H1 (cell line): ENCODE data around the gene NETO2. TPM values are rescaled to one million over a fixed set of nuclear protein-coding genes. Genes with fewer than 3 reads are reported as not detected.

Experiments used
- CTCF ChIA-PET: fragments of 300-600 bp; sonication (Branson Sonifier 250); formaldehyde crosslinking; loops from one replicate; lab custom pipeline; 2021; ENCODE audit not compliant: partially characterized antibody; lab: Charles Lee
- POLR2A ChIA-PET: fragments of 300-600 bp; sonication (Branson Sonifier 250); formaldehyde crosslinking; loops from one replicate; lab custom pipeline; 2021; ENCODE audit warnings: inconsistent platforms; ENCODE audit not compliant: partially characterized antibody; lab: Charles Lee
- DNase-seq, 2 experiments: peaks; one replicate each; pipeline versions ENCODE4 v3.0.0 to v3.0.0-alpha.2; 2010 to 2022; ENCODE audit warnings: low spot score in 2 of 2, low read depth in 1 of 2, mixed read lengths in 1 of 2
- FAIRE-seq: peaks from 2 replicates; lab custom pipeline; 2011; peaks lifted over from hg19 to GRCh38; lab: Jason Lieb, UNC
- H2AFZ ChIP-seq: 2 replicates; pipeline ENCODE4 v1.8.1; 2012; ENCODE audit warnings: low read length, inconsistent platforms
- H2AK5ac ChIP-seq: 2 replicates; pipeline ENCODE4 v1.6.1; 2013; ENCODE audit warnings: low read depth, low read length
- H2BK120ac ChIP-seq: replicated peaks from 2 replicates; pipeline ENCODE3; 2013; ENCODE audit warnings: low read depth, low read length, inconsistent platforms
- H2BK12ac ChIP-seq: 2 replicates; pipeline ENCODE4 v1.6.1; 2013; ENCODE audit warnings: low read depth, low read length
- H2BK15ac ChIP-seq: 2 replicates; pipeline ENCODE4 v1.6.1; 2013; ENCODE audit warnings: low read length
- H2BK20ac ChIP-seq: 2 replicates; pipeline ENCODE4 v1.6.1; 2013; ENCODE audit warnings: low read length
- H2BK5ac ChIP-seq: 2 replicates; pipeline ENCODE4 v1.6.1; 2013; ENCODE audit warnings: low read depth, low read length
- H3K14ac ChIP-seq: 2 replicates; pipeline ENCODE4 v1.6.1; 2013; ENCODE audit warnings: inconsistent platforms; ENCODE audit not compliant: insufficient read length
- H3K18ac ChIP-seq: 2 replicates; pipeline ENCODE4 v1.6.1; 2013; ENCODE audit warnings: low read length; ENCODE audit errors: extremely low read depth
- H3K23ac ChIP-seq: 2 replicates; pipeline ENCODE4 v1.6.1; 2013; ENCODE audit warnings: inconsistent platforms; ENCODE audit not compliant: insufficient read length
- H3K23me2 ChIP-seq: 2 replicates; pipeline ENCODE4 v1.6.1; 2013; ENCODE audit warnings: low read depth, low read length
- H3K27ac ChIP-seq: 2 replicates; pipeline ENCODE4 v1.6.1; 2011; ENCODE audit warnings: low read depth, low read length, inconsistent platforms
- H3K27me3 ChIP-seq, 4 experiments: replicated peaks in 1 of 4; 1 replicate in 1 of 4; 2 replicates in 3 of 4; pipeline versions ENCODE4 v1.6.1 to v1.8.1; 2011 to 2013; ENCODE audit warnings: low read length in 3 of 4, mild to moderate bottlenecking in 3 of 4, inconsistent platforms in 2 of 4, mixed read lengths in 2 of 4, moderate library complexity in 1 of 4; ENCODE audit not compliant: control insufficient read depth in 3 of 4, insufficient read depth in 3 of 4; ENCODE audit errors: extremely low read depth in 1 of 4
- H3K36me3 ChIP-seq, 4 experiments: 2 replicates each; pipeline versions ENCODE4 v1.6.1 to v1.8.1; 2011 to 2013; ENCODE audit warnings: mild to moderate bottlenecking in 4 of 4, low read length in 3 of 4, moderate library complexity in 2 of 4, control low read depth in 1 of 4, inconsistent platforms in 1 of 4; ENCODE audit not compliant: insufficient read depth in 4 of 4, control insufficient read depth in 2 of 4
- H3K4ac ChIP-seq: replicated peaks from 2 replicates; pipeline ENCODE3; 2013; ENCODE audit warnings: low read length, low read depth, mixed read lengths, inconsistent platforms; ENCODE audit not compliant: insufficient read length
- H3K4me1 ChIP-seq, 4 experiments: replicated peaks in 1 of 4; 1 replicate in 1 of 4; 2 replicates in 3 of 4; pipeline versions ENCODE4 v1.6.1 to v1.8.1; 2011 to 2013; ENCODE audit warnings: low read length in 3 of 4, inconsistent platforms in 2 of 4, mixed read lengths in 1 of 4; ENCODE audit not compliant: insufficient read depth in 4 of 4, control insufficient read depth in 3 of 4
- H3K4me2 ChIP-seq, 2 experiments: 2 replicates each; pipeline versions ENCODE4 v1.6.1 to v1.8.1; 2011 to 2013; ENCODE audit warnings: low read depth in 2 of 2, low read length in 2 of 2, control low read depth in 1 of 2, inconsistent platforms in 1 of 2, mild to moderate bottlenecking in 1 of 2; ENCODE audit not compliant: insufficient read depth in 1 of 2
- H3K4me3 ChIP-seq, 4 experiments: fragments of 200-600, 300-600 bp in 1 of 4; sonication (generic), shearing (Covaris generic), sonication (Bioruptor Twin) in 1 of 4; 2 replicates each; pipeline versions ENCODE4 v1.5.1 to v1.8.1; 2011 to 2016; ENCODE audit warnings: low read length in 4 of 4, low read depth in 3 of 4, control low read depth in 2 of 4, inconsistent platforms in 2 of 4, mild to moderate bottlenecking in 2 of 4, mixed read lengths in 1 of 4, moderate library complexity in 1 of 4; ENCODE audit not compliant: insufficient read depth in 2 of 4; ENCODE audit errors: extremely low read depth in 1 of 4
- H3K56ac ChIP-seq: replicated peaks from 2 replicates; pipeline ENCODE3; 2013; ENCODE audit warnings: low read depth, mild to moderate bottlenecking, mixed read lengths, low read length, inconsistent platforms; ENCODE audit not compliant: insufficient read length
- H3K79me1 ChIP-seq: 2 replicates; pipeline ENCODE4 v1.6.1; 2013; ENCODE audit warnings: low read depth, low read length, control low read depth
- H3K79me2 ChIP-seq, 2 experiments: 2 replicates each; pipeline versions ENCODE4 v1.6.1 to v1.8.1; 2012 to 2013; ENCODE audit warnings: low read length in 2 of 2, mild to moderate bottlenecking in 2 of 2, inconsistent platforms in 1 of 2; ENCODE audit not compliant: insufficient read depth in 2 of 2, control insufficient read depth in 1 of 2
- H3K9ac ChIP-seq, 4 experiments: replicated peaks in 1 of 4; 1 replicate in 1 of 4; 2 replicates in 3 of 4; pipeline versions ENCODE4 v1.6.1 to v1.8.1; 2011 to 2013; ENCODE audit warnings: low read depth in 3 of 4, low read length in 3 of 4, control low read depth in 2 of 4, mild to moderate bottlenecking in 2 of 4, moderate library complexity in 2 of 4, inconsistent platforms in 1 of 4; ENCODE audit errors: extremely low read depth in 1 of 4
- H3K9me3 ChIP-seq, 2 experiments: 2 replicates each; pipeline versions ENCODE4 v1.6.1 to v1.8.1; 2012 to 2013; ENCODE audit warnings: mild to moderate bottlenecking in 2 of 2, moderate library complexity in 2 of 2, control low read depth in 1 of 2, inconsistent platforms in 1 of 2, low read depth in 1 of 2, low read length in 1 of 2, mixed read lengths in 1 of 2; ENCODE audit not compliant: insufficient read depth in 2 of 2
- H4K20me1 ChIP-seq, 2 experiments: replicated peaks in 1 of 2; 2 replicates each; pipeline versions ENCODE3 to v1.8.1; 2011 to 2013; ENCODE audit warnings: inconsistent platforms in 2 of 2, low read length in 2 of 2, mild to moderate bottlenecking in 1 of 2; ENCODE audit not compliant: insufficient read depth in 2 of 2, control insufficient read depth in 1 of 2
- H4K5ac ChIP-seq: 2 replicates; pipeline ENCODE4 v1.6.1; 2013; ENCODE audit warnings: low read length, low read depth, mixed read lengths, inconsistent platforms; ENCODE audit not compliant: insufficient read length
- H4K8ac ChIP-seq: 2 replicates; pipeline ENCODE4 v1.8.0; 2013; ENCODE audit warnings: mild to moderate bottlenecking, moderate library complexity, low read length, inconsistent platforms; ENCODE audit not compliant: insufficient read depth; ENCODE audit errors: extremely low read depth
- H4K91ac ChIP-seq: replicated peaks from 2 replicates; pipeline ENCODE3; 2013; ENCODE audit warnings: low read length, mixed read lengths, inconsistent platforms; ENCODE audit not compliant: insufficient read length
- BRCA1 ChIP-seq: IDR thresholded peaks from 2 replicates; pipeline ENCODE4 v1.6.1; 2012; ENCODE audit warnings: low read depth, low read length, improper control_type of control experiment
- CBX5 ChIP-seq: fragments of 300-800, 300-1000 bp; sonication (generic); IDR thresholded peaks from 2 replicates; pipeline ENCODE4 v1.7.1; 2016; ENCODE audit warnings: antibody characterized with exemption, low read length, low read depth
- EZH2 ChIP-seq: fragments of 200-600 bp; sonication (generic); IDR thresholded peaks from 2 replicates; pipeline ENCODE4 v1.7.1; 2012; ENCODE audit warnings: low read depth, mild to moderate bottlenecking, moderate library complexity, low read length, inconsistent platforms; ENCODE audit not compliant: severe bottlenecking
- TBP ChIP-seq: IDR thresholded peaks from 2 replicates; pipeline ENCODE4 v1.6.1; 2011; ENCODE audit warnings: low read depth, low read length, improper control_type of control experiment
- WGBS, 2 experiments: shearing (Covaris generic) in 1 of 2; methylation state at CpG; one replicate each; pipeline versions ENCODE4 v1.1.6 to v1.1.7; 2013 to 2015; ENCODE audit warnings: low lambda C conversion rate in 2 of 2, mixed read lengths in 2 of 2, inconsistent platforms in 1 of 2, low coverage in 1 of 2, missing lambda C conversion rate in 1 of 2; ENCODE audit not compliant: insufficient replicate concordance in 2 of 2, insufficient coverage in 1 of 2, insufficient read length in 1 of 2; ENCODE audit errors: extremely low coverage in 1 of 2, missing lambda C conversion rate in 1 of 2; 5-methylcytosine and 5-hydroxymethylcytosine counted together
- polyA plus RNA-seq, 7 experiments: library from polyadenylated mRNA; depleted of rRNA in 3 of 7; stranded (reverse) in 5 of 7; unstranded in 2 of 7; fragments of >200 nt in 5 of 7; fragments of 200-250 nt in 2 of 7; gene quantifications; 1 replicate in 5 of 7; 2 replicates in 1 of 7; 4 replicates in 1 of 7; pipeline versions ENCODE4 v1.2.1 to v1.2.3, GENCODE V29; 2011 to 2013; ENCODE audit warnings: missing spikeins in 2 of 7, mixed read lengths in 2 of 7
- total RNA-seq: library from RNA; stranded (reverse); fragmentation: NEBNext Ultra II Directional; extraction: Animal tissue kit (Norgen Biotek cat#: 25700); gene quantifications from 2 replicates; pipeline ENCODE4 v1.2.1, GENCODE V29; 2021
- TF ChIP-seq, protein P1 (sequence below): IDR thresholded peaks from 2 replicates; pipeline ENCODE4 v1.6.1; 2012; ENCODE audit warnings: inconsistent platforms

NETO2 gene
- total and polyA plus RNA-seq, 2 of the 8 experiments (the other 6 are each of a cell fraction or from before 2014, with no cell fraction given) = 9.4 to 12.5 TPM

DNA sequence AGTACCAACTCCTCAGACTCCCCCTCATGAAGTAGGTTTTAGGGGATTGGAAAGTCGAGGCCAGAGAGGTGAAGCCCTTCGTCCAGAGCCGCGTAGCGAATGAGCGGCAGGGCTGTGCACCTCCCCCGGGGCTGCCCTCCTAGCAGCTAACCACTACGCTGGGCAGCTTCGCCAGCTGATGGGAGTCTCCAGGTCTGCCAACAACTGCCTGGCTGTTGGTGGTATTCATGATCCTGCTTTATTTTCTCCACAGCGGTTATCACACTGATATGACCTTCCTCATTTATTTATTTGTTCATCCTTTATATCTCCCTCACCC lies 773 bp upstream of the NETO2 start:
- Histone ChIP-seq H3K18ac (no peak overlapping the region), H2BK5ac (no peak overlapping the region), H3K4me3 (peak overlapping the region; percentile 9 to 62 (median 44)), H3K4ac (no peak overlapping the region), H3K23me2 (peaks cover 2% of the 10 kb centered on the region; the same call in 1 of the 2 replicates), H2AK5ac (no peak overlapping the region), H2AFZ (no peak overlapping the region), H3K9me3 (no peaks in the 10 kb centered on the region), H2BK12ac (no peak overlapping the region), H3K14ac (no peak overlapping the region), H2BK15ac (no peak overlapping the region), H4K91ac (no peak overlapping the region), H3K23ac (no peak overlapping the region), H2BK120ac (no peak overlapping the region), H3K4me2 (peak overlapping the region; percentile 11 to 90; a peak in 3 of 4 replicates), H3K56ac (no peak overlapping the region), H3K4me1 (0 out of 7 replicates have a peak, but pooled peaks cover 0 to 2% (median 0%) of the 10 kb centered on the region in 4 experiments), H3K79me1 (no peaks in the 10 kb centered on the region), H4K20me1 (peaks cover 2% of the 10 kb centered on the region in 2 experiments), H4K8ac (no peak overlapping the region), H4K5ac (no peak overlapping the region), H3K36me3 (no peaks in the 10 kb centered on the region), H3K27me3 (peaks cover 2 to 31% (median 19%) of the 10 kb centered on the region in 4 experiments), H3K9ac (no peak overlapping the region), H2BK20ac (no peak overlapping the region), H3K79me2 (peaks cover 0 to 14% of the 10 kb centered on the region in 2 experiments; a peak in 2 of 4 replicates), H3K27ac (no peak overlapping the region)
- DNase-seq = no peak
- no peak for FAIRE-seq
- TF ChIP-seq EZH2 = peak; percentile 23
- no peak for TF ChIP-seq BRCA1
- no peak for TF ChIP-seq CBX5
- TF ChIP-seq, protein P1, sequence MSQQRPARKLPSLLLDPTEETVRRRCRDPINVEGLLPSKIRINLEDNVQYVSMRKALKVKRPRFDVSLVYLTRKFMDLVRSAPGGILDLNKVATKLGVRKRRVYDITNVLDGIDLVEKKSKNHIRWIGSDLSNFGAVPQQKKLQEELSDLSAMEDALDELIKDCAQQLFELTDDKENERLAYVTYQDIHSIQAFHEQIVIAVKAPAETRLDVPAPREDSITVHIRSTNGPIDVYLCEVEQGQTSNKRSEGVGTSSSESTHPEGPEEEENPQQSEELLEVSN = no peak
- 0 out of 2 replicates have a peak, but pooled peaks have one; percentile 4 for TF ChIP-seq TBP
- 21% methylated on average over 10 of the region's 10 CpGs; no CpG with 5 or more reads in 1 of the 2 experiments for WGBS, 2 experiments
- ChIA-PET POLR2A (interaction anchor here (1.3 to 1.7 kb wide), 3 partner anchors 12 to 740 kb away, joined by 3 to 5 read pairs (median 4); partner anchors contain the start of gene DNAJA2), CTCF (interaction anchor here (0.6 to 5.2 kb wide), 23 partner anchors 9 to 1021 kb away, joined by 3 to 27 read pairs (median 4); partner anchors contain the start of genes ITFG1 and PHKB)
